GM18526 (cell line): ENCODE data around the gene DCBLD1.

ENCODE experiments used
- POLR2A ChIP-seq: IDR thresholded peaks from 3 replicates; pipeline ENCODE4 v1.6.1; 2011; ENCODE audit not compliant: insufficient read length; ENCODE audit errors: extremely low read depth

DCBLD1 gene

GRCh38 chr6:117487821-117488220 lies 5.3 kb downstream of the DCBLD1 start:
- no peak for TF ChIP-seq POLR2A

GRCh38 chr6:117489003-117489402 lies 6.5 kb downstream of the DCBLD1 start:
- no peak for TF ChIP-seq POLR2A

- TF ChIP-seq POLR2A = no peak
These were observed 9.4 kb downstream of the DCBLD1 start for GRCh38 chr6:117491916-117492315.

- no peak for TF ChIP-seq POLR2A
These were observed 11.0 kb downstream of the DCBLD1 start for GRCh38 chr6:117493470-117493869.

- TF ChIP-seq POLR2A = no peak
These were observed 11.8 kb downstream of the DCBLD1 start for GRCh38 chr6:117494283-117494682.

GRCh38 chr6:117494694-117495318 lies 12.3 kb downstream of the DCBLD1 start:
- no peak for TF ChIP-seq POLR2A

GRCh38 chr6:117495425-117495824 lies 13.0 kb downstream of the DCBLD1 start:
- TF ChIP-seq POLR2A = no peak

- TF ChIP-seq POLR2A = no peak
These were observed 13.4 kb downstream of the DCBLD1 start for GRCh38 chr6:117495869-117496268.

GRCh38 chr6:117496383-117496990 lies 14.0 kb downstream of the DCBLD1 start:
- no peak for TF ChIP-seq POLR2A

- TF ChIP-seq POLR2A = no peak
These were observed 14.8 kb downstream of the DCBLD1 start for GRCh38 chr6:117497237-117497636.

- no peak for TF ChIP-seq POLR2A
These were observed 15.7 kb downstream of the DCBLD1 start for GRCh38 chr6:117498159-117498558.

- no peak for TF ChIP-seq POLR2A
These were observed 19.2 kb downstream of the DCBLD1 start for GRCh38 chr6:117501722-117502121.

- TF ChIP-seq POLR2A = no peak
These were observed 20.1 kb downstream of the DCBLD1 start for GRCh38 chr6:117502580-117502979.

GRCh38 chr6:117503211-117503610 lies 20.7 kb downstream of the DCBLD1 start:
- TF ChIP-seq POLR2A = no peak

GRCh38 chr6:117504478-117505144 lies 22.1 kb downstream of the DCBLD1 start:
- no peak for TF ChIP-seq POLR2A

- TF ChIP-seq POLR2A = no peak
These were observed 22.8 kb downstream of the DCBLD1 start for GRCh38 chr6:117505311-117505710.
